Erythroblast (primary cell): ENCODE data around the gene ST3GAL3.

Experiments used
- GATA1 ChIP-seq: IDR thresholded peaks from 2 replicates; pipeline ENCODE4 v1.6.1; 2011; ENCODE audit warnings: low read depth, mild to moderate bottlenecking, control low read depth, low read length, moderate library complexity
- POLR2A ChIP-seq: IDR thresholded peaks from 2 replicates; pipeline ENCODE4 v1.6.1; 2011; ENCODE audit warnings: mild to moderate bottlenecking, low read length

DNA sequence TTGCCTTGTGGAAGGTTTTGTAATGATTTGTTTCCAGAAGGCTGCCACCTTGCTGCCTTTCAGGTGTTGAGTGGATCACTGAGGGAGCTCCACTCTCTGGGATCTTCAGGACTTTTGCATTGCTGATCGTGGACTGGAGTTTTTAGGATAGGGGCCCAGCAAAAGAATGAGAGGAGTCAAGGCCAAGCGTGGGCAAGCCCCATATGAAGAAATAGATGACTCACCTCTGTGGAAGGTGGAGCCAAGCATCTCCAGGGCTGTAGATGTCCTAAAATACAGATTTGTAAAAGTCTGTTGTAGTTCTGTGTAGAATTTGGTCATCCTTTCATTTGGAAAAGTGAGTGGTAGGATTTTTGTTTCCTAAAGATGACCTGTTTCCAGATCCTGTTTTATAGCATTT, 67.0 kb downstream of the ST3GAL3 start:
- TF ChIP-seq POLR2A, result no peak
- no peak for TF ChIP-seq GATA1
